Body of pancreas (tissue), 4 donors: ENCODE data around the gene ADAMTSL5.

ENCODE experiments used
- POLR2A ChIP-seq, 3 donors: fragments of 450-650 bp; IDR thresholded peaks; one replicate each; pipeline ENCODE4 v1.6.1; 2016; ENCODE audit warnings: antibody characterized with exemption in 3 of 3, mild to moderate bottlenecking in 2 of 3
- TF ChIP-seq, protein P1 (sequence below), 7 experiments: fragments of 450-650 bp in 4 of 7; fragments of 200-600 bp in 3 of 7; sonication (generic) in 3 of 7; IDR thresholded peaks; one replicate each; pipeline ENCODE4 v1.5.1; 2016 to 2019; ENCODE audit warnings: antibody characterized with exemption in 7 of 7

DNA sequence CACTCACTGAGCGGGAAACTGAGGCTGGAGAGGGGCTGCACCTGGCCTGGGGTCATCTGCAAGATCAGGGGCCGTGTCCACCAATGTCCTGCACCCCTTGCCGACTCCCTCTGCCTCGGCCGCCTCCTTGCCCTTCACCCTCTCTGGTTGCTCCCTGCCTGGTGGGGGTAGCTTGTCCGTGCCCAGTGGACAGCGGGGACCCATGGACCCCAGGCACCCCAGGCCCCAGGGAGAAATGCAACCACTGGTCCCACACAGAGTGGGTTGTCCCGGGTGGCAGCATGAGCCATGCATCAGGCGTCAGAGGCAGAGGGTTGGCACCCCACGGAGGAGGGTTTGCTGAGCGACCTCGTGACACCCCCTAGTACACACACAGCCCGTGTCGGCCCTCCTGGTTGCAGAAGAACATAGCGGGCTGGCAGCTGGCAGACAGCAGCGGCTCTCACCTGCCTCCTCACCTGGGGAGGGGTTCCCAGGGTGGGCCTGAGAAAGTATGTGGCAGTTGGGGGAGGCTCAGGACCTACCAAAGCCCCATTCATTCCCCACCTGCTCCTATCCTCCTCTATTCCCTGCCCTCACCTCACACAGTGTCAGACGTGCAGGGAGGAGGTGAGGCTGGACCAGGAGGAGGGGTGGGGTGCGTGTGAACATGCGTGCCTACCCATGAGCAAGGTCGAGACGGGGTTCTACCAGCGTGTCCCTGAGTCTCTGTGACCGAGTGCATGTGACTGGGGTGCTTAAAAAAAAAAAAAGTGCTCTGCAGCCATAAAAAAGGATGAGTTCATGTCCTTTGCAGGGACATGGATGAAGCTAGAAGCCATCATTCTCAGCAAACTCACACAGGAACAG, 8.7 kb downstream of the ADAMTSL5 start:
- TF ChIP-seq, protein P1, sequence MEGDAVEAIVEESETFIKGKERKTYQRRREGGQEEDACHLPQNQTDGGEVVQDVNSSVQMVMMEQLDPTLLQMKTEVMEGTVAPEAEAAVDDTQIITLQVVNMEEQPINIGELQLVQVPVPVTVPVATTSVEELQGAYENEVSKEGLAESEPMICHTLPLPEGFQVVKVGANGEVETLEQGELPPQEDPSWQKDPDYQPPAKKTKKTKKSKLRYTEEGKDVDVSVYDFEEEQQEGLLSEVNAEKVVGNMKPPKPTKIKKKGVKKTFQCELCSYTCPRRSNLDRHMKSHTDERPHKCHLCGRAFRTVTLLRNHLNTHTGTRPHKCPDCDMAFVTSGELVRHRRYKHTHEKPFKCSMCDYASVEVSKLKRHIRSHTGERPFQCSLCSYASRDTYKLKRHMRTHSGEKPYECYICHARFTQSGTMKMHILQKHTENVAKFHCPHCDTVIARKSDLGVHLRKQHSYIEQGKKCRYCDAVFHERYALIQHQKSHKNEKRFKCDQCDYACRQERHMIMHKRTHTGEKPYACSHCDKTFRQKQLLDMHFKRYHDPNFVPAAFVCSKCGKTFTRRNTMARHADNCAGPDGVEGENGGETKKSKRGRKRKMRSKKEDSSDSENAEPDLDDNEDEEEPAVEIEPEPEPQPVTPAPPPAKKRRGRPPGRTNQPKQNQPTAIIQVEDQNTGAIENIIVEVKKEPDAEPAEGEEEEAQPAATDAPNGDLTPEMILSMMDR (IDR thresholded peaks at IDR 0.05), result no peak
- no peak for TF ChIP-seq POLR2A (IDR thresholded peaks at IDR 0.05)
